OCI-LY1 (cell line): ENCODE results near the gene DOCK2.

Experiments used
- CTCF ChIP-seq: fragments of 200-600 bp; sonication (generic), shearing (Covaris generic); IDR thresholded peaks from 2 replicates; pipeline ENCODE4 v1.5.1; 2017; ENCODE audit warnings: mild to moderate bottlenecking, antibody characterized with exemption, low read length, moderate library complexity, mixed read lengths
- EZH2 ChIP-seq: fragments of 200-600 bp; sonication (generic), shearing (Covaris generic); IDR thresholded peaks from 2 replicates; pipeline ENCODE4 v1.8.0; 2017; ENCODE audit warnings: borderline replicate concordance, mixed run types, mild to moderate bottlenecking, antibody characterized with exemption, low read length, moderate library complexity, mixed read lengths

GRCh38 chr5:169632946-169633345 lies 4.1 kb upstream of the DOCK2 start:
- no peak for TF ChIP-seq CTCF
- no peak for TF ChIP-seq EZH2
